SK-N-MC (cell line): ENCODE data around the gene GLI3.

Source experiments
- DNase-seq: peaks from one replicate; pipeline ENCODE4 v3.0.0-alpha.2; 2011; ENCODE audit warnings: low read depth, low spot score
- H3K27ac ChIP-seq: fragments of 200-600 bp; sonication (generic); 2 replicates; pipeline ENCODE4 v1.5.1; 2016; ENCODE audit warnings: mixed run types
- H3K36me3 ChIP-seq: fragments of 200-600 bp; sonication (generic); 2 replicates; pipeline ENCODE4 v1.6.1; 2017; ENCODE audit warnings: antibody characterized with exemption, low read length, mixed read lengths; ENCODE audit not compliant: insufficient read depth
- H3K4me3 ChIP-seq: fragments of 200-600 bp; sonication (generic); 2 replicates; pipeline ENCODE4 v1.5.1; 2016
- H3K9ac ChIP-seq: fragments of 200-600 bp; sonication (generic); 2 replicates; pipeline ENCODE4 v1.8.0; 2017; ENCODE audit warnings: mixed run types, mixed read lengths; ENCODE audit not compliant: insufficient read length
- H3K9me3 ChIP-seq: fragments of 200-600 bp; sonication (generic); 2 replicates; pipeline ENCODE4 v1.6.1; 2017; ENCODE audit warnings: low read depth, mild to moderate bottlenecking, antibody characterized with exemption, low read length, moderate library complexity, mixed read lengths
- EZH2 ChIP-seq: fragments of 200-600 bp; sonication (generic); IDR thresholded peaks from one replicate; pipeline ENCODE4 v1.6.1; 2017; ENCODE audit warnings: antibody characterized with exemption
- FOXP2 ChIP-seq: optimal IDR thresholded peaks from 2 replicates; pipeline ENCODE3; 2011; ENCODE audit warnings: mild to moderate bottlenecking, moderate library complexity; ENCODE audit not compliant: insufficient read depth; ENCODE audit errors: extremely low read length, control extremely low read depth
- POLR2AphosphoS5 ChIP-seq: IDR thresholded peaks from 2 replicates; pipeline ENCODE4 v1.6.1; 2012; ENCODE audit warnings: mild to moderate bottlenecking, low read depth, low read length, borderline replicate concordance

Gene GLI3

GRCh38 chr7:42156967-42157721 is 79.9 kb downstream of the GLI3 start:
- no peak for DNase-seq
- Histone ChIP-seq H3K9me3 (no peaks in the 10 kb centered on the region), H3K36me3 (no peaks in the 10 kb centered on the region), H3K4me3 (no peak overlapping the region), H3K9ac (no peak overlapping the region), H3K27ac (no peak overlapping the region)
- no peak for TF ChIP-seq FOXP2
- no peak for TF ChIP-seq EZH2
- no peak for TF ChIP-seq POLR2AphosphoS5

GRCh38 chr7:42156291-42156865 is 80.6 kb downstream of the GLI3 start:
- Histone ChIP-seq H3K36me3 (no peaks in the 10 kb centered on the region), H3K9ac (no peak overlapping the region), H3K9me3 (no peaks in the 10 kb centered on the region), H3K4me3 (no peak overlapping the region), H3K27ac (no peak overlapping the region)
- DNase-seq: no peak
- TF ChIP-seq POLR2AphosphoS5: no peak
- no peak for TF ChIP-seq FOXP2
- no peak for TF ChIP-seq EZH2

- H3K27ac ChIP-seq: no peak overlapping the region
- no peaks in the 10 kb centered on the region for H3K36me3 ChIP-seq
- TF ChIP-seq FOXP2 (no peak), EZH2 (no peak), POLR2AphosphoS5 (no peak)
- no peaks in the 10 kb centered on the region for H3K9me3 ChIP-seq
- no peak overlapping the region for H3K4me3 ChIP-seq
- H3K9ac ChIP-seq: no peak overlapping the region
- no peak for DNase-seq
Observed at GRCh38 chr7:42155584-42156290, 81.3 kb downstream of the GLI3 start.

- H3K36me3 ChIP-seq: no peaks in the 10 kb centered on the region
- H3K9ac ChIP-seq: no peak overlapping the region
- DNase-seq: no peak
- H3K27ac ChIP-seq: no peak overlapping the region
- H3K9me3 ChIP-seq: no peaks in the 10 kb centered on the region
- TF ChIP-seq EZH2 (no peak), POLR2AphosphoS5 (no peak), FOXP2 (no peak)
- H3K4me3 ChIP-seq: no peak overlapping the region
Observed at GRCh38 chr7:42154173-42154572, 82.8 kb downstream of the GLI3 start.

GRCh38 chr7:42152329-42153205 is 84.4 kb downstream of the GLI3 start:
- no peak overlapping the region for H3K9ac ChIP-seq
- DNase-seq: no peak
- peak overlapping the region; percentile 39 for H3K4me3 ChIP-seq
- no peak for TF ChIP-seq EZH2
- no peak for TF ChIP-seq FOXP2
- TF ChIP-seq POLR2AphosphoS5: no peak
- no peak overlapping the region for H3K27ac ChIP-seq
- H3K36me3 ChIP-seq: no peaks in the 10 kb centered on the region
- no peaks in the 10 kb centered on the region for H3K9me3 ChIP-seq

GRCh38 chr7:42151309-42151708 is 85.7 kb downstream of the GLI3 start:
- TF ChIP-seq EZH2: no peak
- TF ChIP-seq FOXP2: no peak
- no peak for TF ChIP-seq POLR2AphosphoS5
- no peaks in the 10 kb centered on the region for H3K9me3 ChIP-seq
- no peaks in the 10 kb centered on the region for H3K36me3 ChIP-seq
- H3K27ac ChIP-seq: no peak overlapping the region
- no peak for DNase-seq
- H3K9ac ChIP-seq: no peak overlapping the region
- no peak overlapping the region for H3K4me3 ChIP-seq

- DNase-seq: no peak
- H3K4me3 ChIP-seq: no peak overlapping the region
- no peaks in the 10 kb centered on the region for H3K36me3 ChIP-seq
Observed at GRCh38 chr7:42145539-42145938, 91.5 kb downstream of the GLI3 start.

GRCh38 chr7:42144604-42145003 is 92.4 kb downstream of the GLI3 start:
- peak overlapping the region; percentile 80 for H3K27ac ChIP-seq
- peak overlapping the region; percentile 73 for H3K4me3 ChIP-seq
- no peaks in the 10 kb centered on the region for H3K36me3 ChIP-seq
- TF ChIP-seq POLR2AphosphoS5 (no peak), EZH2 (no peak), FOXP2 (no peak)
- H3K9me3 ChIP-seq: no peaks in the 10 kb centered on the region
- H3K9ac ChIP-seq: peak overlapping the region; percentile 20
- DNase-seq: peak; percentile 72

More at GRCh38 chr7:42145539-42145938, 91.5 kb downstream of the GLI3 start:
- no peaks in the 10 kb centered on the region for H3K9me3 ChIP-seq
- H3K27ac ChIP-seq: no peak overlapping the region
- TF ChIP-seq EZH2 (no peak), POLR2AphosphoS5 (no peak), FOXP2 (no peak)
- H3K9ac ChIP-seq: no peak overlapping the region
